Activated naive CD8-positive, alpha-beta T cell treated with anti-CD3 and anti-CD28 coated beads for 36 hours (primary cell): Measurements from ENCODE around the gene VPS16. TPM values are rescaled to one million over a fixed set of nuclear protein-coding genes. Genes with fewer than 3 reads are reported as not detected.

Source experiments
- DNase-seq: peaks from one replicate; pipeline ENCODE4 v3.0.0; 2021
- H3K27ac Mint-ChIP-seq: one replicate; pipeline ENCODE4 v1.8.0; 2022; ENCODE audit warnings: mild to moderate bottlenecking, moderate library complexity, mixed read lengths
- H3K27me3 Mint-ChIP-seq: one replicate; pipeline ENCODE4 v1.8.0; 2022; ENCODE audit warnings: mild to moderate bottlenecking, mixed read lengths
- H3K36me3 Mint-ChIP-seq: one replicate; pipeline ENCODE4 v1.8.0; 2021; ENCODE audit warnings: mild to moderate bottlenecking, mixed read lengths
- H3K4me1 Mint-ChIP-seq: one replicate; pipeline ENCODE4 v1.8.0; 2021; ENCODE audit warnings: mixed read lengths
- H3K4me3 Mint-ChIP-seq: one replicate; pipeline ENCODE4 v1.8.0; 2022; ENCODE audit warnings: mild to moderate bottlenecking, moderate library complexity, mixed read lengths
- H3K9me3 Mint-ChIP-seq: one replicate; pipeline ENCODE4 v1.8.0; 2022; ENCODE audit warnings: mixed read lengths
- total RNA-seq, 2 experiments: library from RNA; stranded (reverse); gene quantifications; one replicate each; pipeline ENCODE4 v1.2.3, GENCODE V29; 2021

VPS16 gene
- total RNA-seq, result 10 to 100 TPM; 33.5 to 34.1 TPM

DNA sequence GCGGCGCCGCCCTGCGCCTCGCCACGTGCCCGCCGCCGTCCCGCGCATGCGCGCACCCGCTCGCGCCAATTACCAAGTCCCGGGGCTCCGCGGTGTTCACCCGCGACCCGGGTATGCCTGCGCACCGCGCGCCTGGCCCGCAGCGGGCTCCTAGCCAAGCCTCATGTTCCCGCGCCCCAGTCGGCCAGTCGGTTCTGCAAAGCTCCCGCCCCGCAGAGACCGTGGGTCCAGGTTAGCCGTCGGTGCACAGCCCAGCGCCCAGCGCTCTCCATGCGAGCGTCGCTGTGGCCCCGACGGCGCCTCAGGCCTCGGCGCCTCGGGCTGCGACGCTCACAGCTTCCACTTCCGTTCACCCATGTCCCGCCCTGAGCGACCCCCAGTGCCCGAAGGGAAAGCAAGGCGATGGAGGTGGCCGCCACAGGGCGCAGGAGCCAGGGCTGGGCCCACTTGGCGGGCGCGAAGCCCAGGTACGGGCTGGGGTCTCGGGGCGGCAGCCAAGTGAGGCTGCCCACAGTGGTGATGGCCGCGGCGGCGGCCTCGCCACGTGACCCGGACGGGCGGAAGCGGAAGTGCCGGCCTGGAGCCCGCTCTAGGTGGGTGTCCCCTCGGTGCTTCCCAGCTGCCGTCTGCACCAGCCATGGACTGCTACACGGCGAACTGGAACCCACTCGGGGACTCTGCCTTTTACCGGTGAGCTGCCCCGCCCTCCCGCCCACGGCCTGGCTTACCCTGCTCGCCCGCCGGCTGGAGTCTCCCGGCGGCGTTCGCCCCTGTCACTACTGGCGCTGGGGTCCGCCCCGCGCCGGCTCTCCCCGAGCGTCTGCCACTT is at the start of gene VPS16, which contains the start of gene PCED1A:
Gene VPS16, plus strand, starts transcription at position 608 of the 829 bp plus-strand sequence. Its CDS starts 30 bp downstream, at position 638.
Gene PCED1A, minus strand, starts transcription at position 518 of the 829 bp plus-strand sequence. CDS start 743 bp downstream, outside the sequence.
- peaks cover 20% of the 10 kb centered on the region for H3K36me3 Mint-ChIP-seq
- peaks cover 23% of the 10 kb centered on the region for H3K4me1 Mint-ChIP-seq

GRCh38 chr20:2793471-2793870 is 47.1 kb upstream of the VPS16 start:
- Mint-ChIP-seq H3K27ac (no peak overlapping the region), H3K36me3 (no peaks in the 10 kb centered on the region), H3K4me1 (peaks cover 2% of the 10 kb centered on the region), H3K4me3 (no peak overlapping the region), H3K27me3 (peaks cover 4% of the 10 kb centered on the region), H3K9me3 (no peaks in the 10 kb centered on the region)
- no peak for DNase-seq

More for the DNA sequence above, at the start of gene VPS16, which contains the start of gene PCED1A:
- peak; percentile 94 for DNase-seq
- Mint-ChIP-seq H3K27me3 (no peaks in the 10 kb centered on the region), H3K27ac (peak within 1 kb of the TSS; percentile 86), H3K4me3 (peak within 1 kb of the TSS; percentile 76), H3K9me3 (peaks cover 2% of the 10 kb centered on the region)

DNA sequence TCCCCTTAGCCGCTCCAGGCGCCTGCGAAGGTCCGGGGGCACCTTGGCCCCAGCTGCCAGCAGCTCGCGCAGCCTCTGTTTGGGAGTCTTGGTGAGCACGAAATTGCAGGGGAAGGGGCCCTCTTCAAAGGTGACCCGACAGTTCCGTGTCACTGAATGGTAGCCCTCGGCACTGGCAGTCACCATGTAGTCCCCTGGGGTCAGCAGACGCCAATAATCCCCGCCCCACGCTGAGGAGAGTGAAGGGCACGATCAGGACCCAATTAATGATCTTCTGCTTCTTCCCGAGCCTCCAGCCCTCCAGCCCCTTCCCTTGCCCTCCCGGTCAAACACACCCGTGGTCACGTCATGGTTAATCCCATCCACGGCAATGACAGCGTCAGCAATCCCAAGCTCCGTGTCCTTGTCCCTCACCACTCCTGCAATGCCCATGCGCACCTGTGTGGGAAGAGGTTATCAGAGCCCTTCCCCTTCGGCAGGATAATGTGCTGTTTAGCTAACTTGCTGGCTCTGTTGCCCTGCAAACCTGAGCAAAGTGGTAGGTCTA is 46.3 kb upstream of the VPS16 start:
- no peaks in the 10 kb centered on the region for H3K9me3 Mint-ChIP-seq
- H3K27me3 Mint-ChIP-seq, result peaks cover 10% of the 10 kb centered on the region
- H3K4me1 Mint-ChIP-seq, result peaks cover 5% of the 10 kb centered on the region
- H3K4me3 Mint-ChIP-seq, result no peak overlapping the region
- H3K27ac Mint-ChIP-seq, result no peak overlapping the region
- H3K36me3 Mint-ChIP-seq, result no peaks in the 10 kb centered on the region
- no peak for DNase-seq

- H3K27me3 Mint-ChIP-seq, result peaks cover 17% of the 10 kb centered on the region
- peaks cover 10% of the 10 kb centered on the region for H3K4me1 Mint-ChIP-seq
- H3K4me3 Mint-ChIP-seq, result no peak overlapping the region
- no peak for DNase-seq
- H3K9me3 Mint-ChIP-seq, result no peaks in the 10 kb centered on the region
- no peaks in the 10 kb centered on the region for H3K36me3 Mint-ChIP-seq
- no peak overlapping the region for H3K27ac Mint-ChIP-seq
Measured at GRCh38 chr20:2794866-2795447, 45.6 kb upstream of the VPS16 start.

GRCh38 chr20:2795451-2795850 is 45.1 kb upstream of the VPS16 start:
- Mint-ChIP-seq H3K27me3 (peaks cover 20% of the 10 kb centered on the region), H3K27ac (no peak overlapping the region), H3K4me1 (peaks cover 12% of the 10 kb centered on the region), H3K4me3 (no peak overlapping the region), H3K36me3 (no peaks in the 10 kb centered on the region), H3K9me3 (no peaks in the 10 kb centered on the region)
- no peak for DNase-seq

DNA sequence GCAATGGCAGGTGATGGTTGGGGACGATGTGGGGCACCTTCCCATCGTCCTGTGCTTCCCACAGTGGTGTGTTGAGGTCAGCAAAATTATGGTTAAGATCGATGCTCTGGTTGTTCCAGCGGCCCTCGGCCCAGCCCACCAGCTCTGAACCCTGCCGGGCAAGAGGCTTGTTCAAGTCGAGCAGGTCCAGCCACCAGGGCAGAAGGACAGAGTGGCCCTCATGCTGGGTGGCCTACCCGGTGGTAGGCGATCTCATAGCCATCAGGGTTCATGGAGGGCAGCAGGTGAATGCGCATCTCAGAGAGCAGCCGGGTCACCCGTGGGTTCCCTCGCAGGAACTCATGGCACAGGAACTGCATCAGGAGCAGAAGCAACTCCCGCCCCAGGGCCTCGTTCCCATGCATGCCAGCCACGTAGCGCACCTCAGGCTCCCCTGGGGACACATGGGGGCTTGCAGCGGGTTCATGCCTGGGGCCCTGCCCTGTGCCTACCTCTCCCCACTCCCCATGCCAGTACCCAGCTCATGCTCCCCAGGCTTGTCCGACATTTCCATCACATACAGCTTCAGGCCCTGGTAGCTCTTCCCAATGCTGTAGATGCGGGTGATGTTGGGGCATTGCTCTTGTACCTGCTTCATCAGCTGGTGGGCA is 44.4 kb upstream of the VPS16 start:
- no peaks in the 10 kb centered on the region for H3K9me3 Mint-ChIP-seq
- H3K36me3 Mint-ChIP-seq, result no peaks in the 10 kb centered on the region
- H3K4me3 Mint-ChIP-seq, result no peak overlapping the region
- peaks cover 26% of the 10 kb centered on the region for H3K27me3 Mint-ChIP-seq
- H3K27ac Mint-ChIP-seq, result no peak overlapping the region
- peaks cover 18% of the 10 kb centered on the region for H3K4me1 Mint-ChIP-seq
- DNase-seq, result no peak

DNA sequence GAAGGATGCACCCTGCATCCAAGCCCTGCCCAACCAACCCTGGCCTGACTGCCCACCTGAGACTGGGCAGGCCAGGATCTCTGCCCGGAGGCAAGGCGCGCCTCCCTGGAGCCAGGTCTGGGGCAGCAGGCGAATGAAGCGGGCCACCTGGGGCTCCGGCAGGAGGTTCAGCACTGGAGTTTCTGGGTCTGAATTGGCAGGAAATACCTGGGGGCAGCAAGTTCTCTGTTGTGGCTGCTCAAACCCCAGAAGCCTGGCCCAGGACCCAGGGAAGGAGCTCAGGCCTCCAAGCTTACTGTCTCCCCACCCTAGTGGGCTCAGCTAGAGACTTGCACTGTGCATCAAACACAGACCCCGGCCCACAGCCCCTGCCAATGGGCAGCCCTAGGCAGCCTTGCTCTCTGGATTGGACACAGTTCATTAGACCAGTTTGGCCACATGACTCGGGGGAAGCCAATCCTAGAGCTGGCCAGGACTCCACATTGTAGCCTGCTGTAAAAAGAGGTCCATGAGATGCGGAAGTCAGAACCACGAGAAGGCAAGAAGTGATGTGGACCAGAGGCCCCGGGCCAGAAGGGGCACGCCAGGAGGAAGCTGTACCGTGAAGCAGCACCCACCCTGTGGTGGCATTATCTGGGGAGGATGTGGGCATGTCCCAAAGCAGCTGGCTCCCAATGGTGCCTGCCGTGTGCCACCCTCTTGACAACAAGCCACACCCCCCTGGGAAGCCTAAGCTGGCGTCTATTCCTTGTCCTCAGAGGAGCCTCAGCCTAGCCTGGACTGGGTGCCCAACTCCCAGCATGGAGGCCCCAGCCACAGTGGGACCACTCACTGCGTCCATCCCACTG is 43.2 kb upstream of the VPS16 start:
- no peak for DNase-seq
- Mint-ChIP-seq H3K27me3 (peaks cover 36% of the 10 kb centered on the region), H3K4me1 (peaks cover 24% of the 10 kb centered on the region), H3K9me3 (no peaks in the 10 kb centered on the region), H3K4me3 (no peak overlapping the region), H3K27ac (no peak overlapping the region), H3K36me3 (no peaks in the 10 kb centered on the region)

- no peak overlapping the region for H3K4me3 Mint-ChIP-seq
- no peaks in the 10 kb centered on the region for H3K36me3 Mint-ChIP-seq
- no peak for DNase-seq
- peaks cover 24% of the 10 kb centered on the region for H3K4me1 Mint-ChIP-seq
- H3K27me3 Mint-ChIP-seq, result peaks cover 42% of the 10 kb centered on the region
- no peak overlapping the region for H3K27ac Mint-ChIP-seq
- H3K9me3 Mint-ChIP-seq, result no peaks in the 10 kb centered on the region
Measured at GRCh38 chr20:2798095-2798805, 42.3 kb upstream of the VPS16 start.

DNA sequence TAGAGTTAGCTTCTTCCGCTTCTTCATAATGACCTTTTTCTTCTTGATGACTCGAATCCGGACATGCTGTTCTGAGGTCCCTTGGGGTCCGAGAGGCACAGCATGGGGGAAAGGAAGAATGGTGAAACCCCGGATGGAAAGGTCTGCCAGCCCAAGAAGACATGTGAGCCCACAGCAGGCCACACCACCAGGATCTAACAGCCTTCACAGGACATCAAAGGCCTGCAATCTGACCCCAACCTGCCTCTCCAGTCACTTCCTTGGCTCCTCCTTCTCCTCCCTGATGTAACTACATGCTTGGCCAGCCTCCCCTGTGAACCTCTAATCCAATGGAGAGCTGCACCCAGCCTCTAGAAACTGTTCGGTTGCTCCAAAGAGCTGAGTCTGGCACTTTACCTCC is 41.7 kb upstream of the VPS16 start:
- Mint-ChIP-seq H3K27me3 (peaks cover 45% of the 10 kb centered on the region), H3K36me3 (no peaks in the 10 kb centered on the region), H3K9me3 (no peaks in the 10 kb centered on the region), H3K4me3 (peak overlapping the region; percentile 86), H3K4me1 (peaks cover 24% of the 10 kb centered on the region), H3K27ac (no peak overlapping the region)
- no peak for DNase-seq

DNA sequence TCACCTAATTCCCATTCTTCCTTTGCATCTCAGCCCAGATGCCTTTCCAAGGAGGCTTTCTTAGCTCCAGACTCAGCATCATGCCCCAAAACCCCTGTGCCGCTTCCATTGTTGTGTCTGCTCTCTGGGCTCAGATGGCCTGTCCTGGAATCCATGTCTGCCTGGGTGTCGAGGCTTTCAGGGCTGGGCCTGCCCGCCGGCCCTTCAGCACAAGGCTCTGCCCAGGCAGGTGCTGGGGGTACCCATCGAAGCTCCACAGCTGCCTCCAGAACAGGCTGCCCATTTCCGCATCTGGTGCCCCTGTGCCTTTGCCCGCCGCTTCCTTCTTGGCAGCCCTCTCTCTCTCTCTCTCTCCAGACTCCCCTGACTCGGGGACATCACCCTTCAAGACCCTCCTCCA is 41.3 kb upstream of the VPS16 start:
- Mint-ChIP-seq H3K27ac (no peak overlapping the region), H3K4me1 (peaks cover 24% of the 10 kb centered on the region), H3K27me3 (peaks cover 48% of the 10 kb centered on the region), H3K9me3 (no peaks in the 10 kb centered on the region), H3K4me3 (peak overlapping the region; percentile 86), H3K36me3 (no peaks in the 10 kb centered on the region)
- no peak for DNase-seq

DNA sequence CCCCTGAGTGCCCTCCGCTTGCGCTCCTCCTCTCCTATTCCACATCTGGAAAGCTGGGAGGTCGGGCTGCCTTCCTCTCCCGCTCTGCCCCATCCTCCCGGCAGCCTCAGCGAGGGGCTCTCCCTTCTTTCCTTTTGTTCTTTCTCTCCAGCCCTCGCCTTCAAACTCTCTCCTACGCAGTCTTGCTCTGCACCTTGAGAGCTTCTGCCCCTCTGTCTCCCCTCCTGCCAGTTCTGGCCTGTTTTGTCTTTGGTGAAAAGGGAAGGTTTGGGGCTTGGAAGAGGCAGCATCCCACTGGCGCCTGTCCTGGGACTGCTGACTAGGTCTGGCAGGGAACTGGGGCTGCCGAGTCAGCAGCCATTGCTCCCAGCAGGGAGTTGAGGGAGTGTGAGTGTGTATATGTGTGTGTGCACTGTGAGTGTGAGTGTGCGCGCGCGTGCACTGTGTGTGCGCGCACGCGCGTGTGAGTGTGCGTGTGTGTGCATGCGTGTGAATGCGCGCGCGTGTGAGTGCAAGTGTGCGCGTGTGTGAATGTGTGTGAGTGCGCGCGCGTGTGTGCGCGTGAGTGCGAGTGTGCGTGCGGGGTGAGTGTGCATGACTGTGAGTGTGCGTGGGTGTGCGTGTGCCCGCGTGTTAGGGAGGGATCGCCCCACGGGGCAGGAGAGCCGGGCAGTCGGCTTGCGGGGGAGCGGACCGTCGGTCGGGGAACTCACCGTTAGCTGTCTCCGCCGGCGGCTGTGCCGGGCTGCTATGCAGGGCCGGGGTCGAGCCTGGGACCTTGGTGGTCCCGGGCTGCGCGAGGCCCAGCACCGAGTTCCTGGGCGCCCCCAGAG is 40.6 kb upstream of the VPS16 start:
- H3K4me1 Mint-ChIP-seq, result peaks cover 24% of the 10 kb centered on the region
- no peaks in the 10 kb centered on the region for H3K9me3 Mint-ChIP-seq
- peak overlapping the region; percentile 86 for H3K4me3 Mint-ChIP-seq
- no peaks in the 10 kb centered on the region for H3K36me3 Mint-ChIP-seq
- peak overlapping the region; percentile 70 for H3K27ac Mint-ChIP-seq
- H3K27me3 Mint-ChIP-seq, result peaks cover 52% of the 10 kb centered on the region
- no peak for DNase-seq

DNA sequence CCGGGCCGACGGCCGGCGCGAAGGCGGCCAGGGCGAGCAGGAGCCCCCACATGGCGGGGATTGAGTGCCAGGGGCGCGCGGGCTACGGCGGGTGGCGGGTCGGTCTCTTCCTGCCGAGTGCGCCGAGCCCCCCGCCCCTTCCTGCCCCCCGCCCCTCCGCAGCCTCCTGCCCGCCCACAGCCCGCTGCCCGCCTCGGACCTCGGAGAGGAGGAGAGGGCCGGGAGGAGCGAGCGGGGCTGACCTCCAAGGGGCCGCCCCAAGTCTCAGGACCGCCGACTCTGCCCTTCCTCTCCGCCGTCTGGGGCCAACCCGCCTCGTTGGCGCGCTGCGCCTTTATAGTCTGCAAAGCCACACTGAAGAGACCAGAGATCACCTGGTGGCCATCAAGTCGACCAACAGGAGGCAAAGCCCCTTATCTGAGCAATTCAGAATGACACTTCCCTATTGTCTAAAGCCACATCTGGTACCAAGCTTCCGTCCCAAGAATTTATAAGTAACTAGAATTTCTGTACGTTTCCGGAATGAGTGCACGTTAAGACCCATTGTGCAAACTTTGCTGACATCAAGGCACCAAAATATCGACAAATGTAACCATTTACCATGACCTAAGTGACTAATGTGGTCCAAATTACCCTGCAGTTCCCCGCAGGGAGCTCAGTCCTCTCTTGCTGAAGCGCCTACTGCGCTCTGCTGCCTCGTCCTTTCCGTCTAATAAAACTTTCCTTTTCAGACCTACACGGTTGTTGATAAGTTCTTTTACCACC is 39.8 kb upstream of the VPS16 start, which contains the start of gene CPXM1:
Gene CPXM1, minus strand, starts transcription at position 107 of the 765 bp plus-strand sequence. Its CDS starts 55 bp downstream, at position 52.
- H3K4me3 Mint-ChIP-seq, result peak within 1 kb of the TSS; percentile 86
- peak within 1 kb of the TSS; percentile 70 for H3K27ac Mint-ChIP-seq
- no peak for DNase-seq
- peaks cover 60% of the 10 kb centered on the region for H3K27me3 Mint-ChIP-seq
- no peaks in the 10 kb centered on the region for H3K36me3 Mint-ChIP-seq
- peaks cover 24% of the 10 kb centered on the region for H3K4me1 Mint-ChIP-seq
- no peaks in the 10 kb centered on the region for H3K9me3 Mint-ChIP-seq
